22Rv1 (cell line): Measurements from ENCODE around the gene MED7.
"Not testable (repeated sequence)": the region's sequence is repeated elsewhere in the genome, so short reads cannot be mapped to it uniquely, and the experiment has no call there.

Experiments used
- H3K27ac ChIP-seq: fragments of 450-650 bp; 2 replicates; pipeline ENCODE4 v1.5.1; 2017
- ZFX ChIP-seq: fragments of 450-650 bp; IDR thresholded peaks from 2 replicates; pipeline ENCODE4 v1.6.1; 2017; ENCODE audit warnings: antibody characterized with exemption, borderline replicate concordance
- TF ChIP-seq, protein P1 (sequence below): fragments of 450-650 bp; IDR thresholded peaks from 2 replicates; pipeline ENCODE4 v1.5.1; 2017; ENCODE audit warnings: mild to moderate bottlenecking

MED7 gene, protein sequence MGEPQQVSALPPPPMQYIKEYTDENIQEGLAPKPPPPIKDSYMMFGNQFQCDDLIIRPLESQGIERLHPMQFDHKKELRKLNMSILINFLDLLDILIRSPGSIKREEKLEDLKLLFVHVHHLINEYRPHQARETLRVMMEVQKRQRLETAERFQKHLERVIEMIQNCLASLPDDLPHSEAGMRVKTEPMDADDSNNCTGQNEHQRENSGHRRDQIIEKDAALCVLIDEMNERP

DNA sequence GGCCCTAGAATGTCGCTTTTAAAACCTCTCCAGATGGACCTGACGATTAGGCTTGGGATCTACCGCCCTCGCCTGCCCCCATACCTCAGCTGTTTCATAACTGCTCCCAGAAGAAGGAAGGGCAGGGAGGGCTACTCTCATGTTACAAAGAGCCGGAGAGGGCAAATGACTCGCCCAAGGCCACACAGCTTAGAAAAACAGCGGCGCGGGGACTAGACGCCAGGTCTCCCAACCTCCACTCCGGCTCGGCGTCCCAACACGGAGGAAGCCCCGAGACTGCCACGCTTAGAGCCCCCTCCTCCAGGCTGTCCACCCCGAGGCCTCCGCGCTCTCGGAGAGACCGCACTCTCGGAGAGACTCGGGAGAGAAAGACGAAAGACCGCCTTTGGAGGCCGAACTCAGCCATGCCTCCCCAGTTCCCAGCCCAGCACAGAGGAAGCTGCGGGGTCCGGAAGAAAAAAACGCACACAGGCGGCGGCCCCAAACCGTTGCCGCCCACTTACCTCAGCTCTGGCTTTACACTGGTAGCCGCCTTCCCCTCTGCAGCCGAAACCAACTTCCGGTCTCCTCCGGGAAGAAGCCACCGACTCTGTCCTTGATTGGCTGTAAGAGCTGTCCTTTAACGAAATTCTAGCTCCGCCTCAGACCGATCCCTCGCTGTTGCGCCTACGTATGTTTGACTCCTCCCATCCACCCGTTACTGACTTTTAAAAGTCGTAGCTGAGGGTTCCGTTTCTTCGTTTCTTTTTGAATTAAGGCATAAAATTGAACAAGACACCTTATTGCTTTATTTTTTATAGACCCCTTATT lies at the start of gene MED7:
TSS of gene MED7 (minus strand) at position 549 of the 810 bp plus-strand sequence. CDS start 3,434 bp downstream, outside the sequence.
- no peak for TF ChIP-seq ZFX
- TF ChIP-seq, protein P1, sequence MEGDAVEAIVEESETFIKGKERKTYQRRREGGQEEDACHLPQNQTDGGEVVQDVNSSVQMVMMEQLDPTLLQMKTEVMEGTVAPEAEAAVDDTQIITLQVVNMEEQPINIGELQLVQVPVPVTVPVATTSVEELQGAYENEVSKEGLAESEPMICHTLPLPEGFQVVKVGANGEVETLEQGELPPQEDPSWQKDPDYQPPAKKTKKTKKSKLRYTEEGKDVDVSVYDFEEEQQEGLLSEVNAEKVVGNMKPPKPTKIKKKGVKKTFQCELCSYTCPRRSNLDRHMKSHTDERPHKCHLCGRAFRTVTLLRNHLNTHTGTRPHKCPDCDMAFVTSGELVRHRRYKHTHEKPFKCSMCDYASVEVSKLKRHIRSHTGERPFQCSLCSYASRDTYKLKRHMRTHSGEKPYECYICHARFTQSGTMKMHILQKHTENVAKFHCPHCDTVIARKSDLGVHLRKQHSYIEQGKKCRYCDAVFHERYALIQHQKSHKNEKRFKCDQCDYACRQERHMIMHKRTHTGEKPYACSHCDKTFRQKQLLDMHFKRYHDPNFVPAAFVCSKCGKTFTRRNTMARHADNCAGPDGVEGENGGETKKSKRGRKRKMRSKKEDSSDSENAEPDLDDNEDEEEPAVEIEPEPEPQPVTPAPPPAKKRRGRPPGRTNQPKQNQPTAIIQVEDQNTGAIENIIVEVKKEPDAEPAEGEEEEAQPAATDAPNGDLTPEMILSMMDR: no peak
- H3K27ac ChIP-seq: peak within 1 kb of the TSS; percentile 77

DNA sequence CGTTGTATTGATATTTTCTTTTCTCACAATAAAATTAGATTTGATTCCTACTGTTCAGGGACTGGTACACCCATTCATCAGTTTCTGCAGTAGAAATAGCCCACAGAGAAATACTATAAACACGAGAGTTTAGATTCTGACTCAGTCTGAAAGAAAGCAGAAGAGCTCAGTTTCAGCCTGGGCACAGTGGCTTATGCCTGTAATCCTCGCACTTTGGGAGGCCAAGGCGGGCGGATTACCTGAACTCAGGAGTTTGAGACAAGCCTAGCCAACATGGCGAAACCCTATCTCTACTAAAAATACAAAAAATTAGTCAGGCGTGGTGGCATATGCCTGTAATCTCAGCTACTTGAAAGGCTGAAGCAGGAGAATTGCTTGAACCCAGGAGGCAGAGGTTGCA lies 46.6 kb upstream of the MED7 start:
- no peak overlapping the region for H3K27ac ChIP-seq
- TF ChIP-seq, protein P1: no peak
- TF ChIP-seq ZFX: no peak

DNA sequence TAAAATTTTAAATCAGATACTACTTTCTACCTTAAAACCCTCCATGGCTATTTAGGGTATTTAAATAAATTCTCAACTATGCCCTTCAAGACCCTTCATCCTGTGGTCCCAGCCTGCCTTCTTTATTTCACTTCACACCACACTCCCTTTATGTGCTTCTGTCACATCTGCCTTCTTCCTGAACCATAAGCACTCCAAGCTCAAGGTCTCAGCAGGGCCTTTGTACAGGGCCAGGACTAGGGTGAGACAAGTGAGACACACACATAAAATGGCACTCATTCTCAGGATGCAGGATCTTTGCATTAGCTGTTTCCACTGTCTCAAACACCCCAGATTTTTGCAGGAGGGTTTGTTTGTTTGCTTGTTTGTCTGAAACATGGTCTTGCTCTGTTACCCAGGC lies 45.6 kb upstream of the MED7 start:
- no peak overlapping the region for H3K27ac ChIP-seq
- TF ChIP-seq, protein P1: no peak
- TF ChIP-seq ZFX: no peak

DNA sequence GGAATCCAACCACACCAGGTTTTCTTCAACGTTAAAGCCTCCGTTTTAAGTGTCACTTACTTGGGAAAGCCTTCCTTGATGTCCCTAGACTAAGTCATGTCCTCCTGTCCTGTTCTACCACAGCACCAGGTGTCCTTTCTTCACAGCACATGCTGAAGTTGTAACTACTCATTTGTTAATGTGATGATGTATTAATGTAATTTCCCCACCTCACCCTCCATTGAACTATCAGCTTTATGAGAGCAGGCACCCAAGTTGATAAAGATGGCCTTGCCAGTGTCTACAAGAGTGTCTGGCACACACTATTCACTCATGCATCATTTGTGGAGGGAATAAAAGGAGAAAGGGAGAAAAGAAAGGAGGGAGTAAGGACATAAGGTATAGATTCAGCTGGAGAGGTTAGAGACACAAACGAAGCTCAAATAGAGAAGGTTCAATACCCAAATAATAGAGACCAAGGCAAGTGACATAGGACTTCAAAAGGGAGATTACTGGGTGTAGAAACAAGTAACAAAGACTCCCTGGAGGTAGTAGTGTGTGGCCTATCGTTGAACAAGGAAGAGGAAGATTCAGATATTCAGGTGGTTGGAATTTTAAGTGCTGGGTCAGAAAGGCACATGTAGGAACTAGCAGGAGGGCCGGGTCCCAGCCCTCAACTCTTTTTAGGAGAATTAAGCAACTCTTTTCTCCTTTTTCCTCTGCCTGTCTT lies 44.5 kb upstream of the MED7 start:
- no peak overlapping the region for H3K27ac ChIP-seq

DNA sequence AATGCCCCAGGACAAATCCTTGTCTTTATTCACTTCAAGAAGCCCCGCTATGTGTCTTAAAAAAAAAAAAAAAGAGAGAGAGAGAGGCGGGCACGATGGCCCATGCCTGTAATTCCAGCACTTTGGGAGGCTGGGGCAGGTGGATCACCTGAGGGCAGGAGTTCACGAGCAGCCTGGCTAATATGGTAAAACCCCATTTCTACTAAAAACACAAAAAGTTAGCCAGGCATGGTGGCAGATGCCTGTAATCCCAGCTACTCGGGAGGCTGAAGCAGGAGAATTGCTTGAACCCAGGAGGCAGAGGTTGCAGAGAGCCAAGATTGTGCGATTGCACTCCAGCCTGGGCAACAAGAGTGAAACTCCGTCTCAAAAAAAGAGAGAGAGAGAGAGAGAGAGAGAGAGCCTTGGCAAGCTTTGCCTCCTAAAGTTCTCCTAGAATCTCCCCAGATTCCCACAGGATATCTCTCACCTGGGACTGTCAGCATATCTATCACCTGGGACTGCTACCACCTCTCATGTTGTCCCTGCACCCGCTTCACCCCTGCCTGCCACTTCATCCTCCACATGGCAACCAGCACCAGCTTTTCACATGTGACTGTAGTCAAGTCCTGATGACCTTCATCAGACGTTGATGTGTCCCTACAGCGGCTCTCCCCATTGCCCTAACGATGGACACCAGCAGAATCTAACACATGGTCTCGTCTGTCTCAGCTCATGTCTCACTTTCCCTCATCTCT lies 43.8 kb upstream of the MED7 start:
- H3K27ac ChIP-seq: no peak overlapping the region
- TF ChIP-seq, protein P1: no peak
- no peak for TF ChIP-seq ZFX

More for the DNA sequence above, 44.5 kb upstream of the MED7 start:
- TF ChIP-seq ZFX: no peak
- TF ChIP-seq, protein P1: no peak

DNA sequence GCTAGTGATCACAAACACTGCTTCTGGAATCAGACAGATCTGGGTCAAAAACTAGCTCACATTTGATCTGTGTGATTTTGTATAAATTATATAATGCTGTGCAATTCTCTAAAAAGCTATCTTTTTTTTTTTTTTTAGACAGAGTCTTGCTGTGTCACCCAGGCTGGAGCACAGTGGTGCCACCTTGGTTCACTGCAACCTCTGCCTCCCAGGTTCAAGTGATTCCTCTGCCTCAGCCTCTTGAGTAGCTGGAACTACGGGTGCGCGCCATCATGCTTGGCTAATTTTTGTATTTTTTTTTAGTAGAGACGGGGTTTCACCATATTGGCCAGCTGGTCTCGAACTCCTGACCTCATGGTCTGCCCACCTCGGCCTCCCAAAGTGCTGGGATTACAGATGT lies 42.5 kb upstream of the MED7 start:
- H3K27ac ChIP-seq: not testable (repeated sequence)

DNA sequence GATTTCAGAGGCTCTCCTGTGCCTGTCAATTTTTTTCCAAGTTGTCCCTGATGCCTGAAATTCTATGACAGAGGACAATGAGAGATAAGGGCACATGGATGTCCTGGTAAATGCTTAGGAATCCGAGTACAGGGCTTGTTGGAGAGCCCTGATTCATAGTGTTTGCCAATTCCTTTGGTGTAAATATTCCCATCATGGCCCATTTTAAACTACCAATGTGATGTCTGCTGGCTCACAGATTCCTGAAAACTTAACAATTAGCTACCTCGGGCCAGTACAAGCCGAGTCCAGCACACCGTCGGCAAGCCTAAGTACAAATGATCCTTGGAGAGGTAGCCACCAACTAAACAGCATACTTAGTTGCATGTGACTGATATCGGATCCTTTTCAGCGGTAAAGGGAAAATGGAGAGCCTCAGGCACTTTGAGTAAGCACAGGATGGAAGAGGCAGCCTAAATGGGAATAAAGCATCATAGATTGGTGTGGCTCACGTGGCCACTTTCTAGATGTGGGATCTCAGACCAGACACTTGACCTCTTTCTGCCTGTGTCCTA lies 41.5 kb upstream of the MED7 start:
- TF ChIP-seq, protein P1: no peak
- TF ChIP-seq ZFX: no peak
- no peak overlapping the region for H3K27ac ChIP-seq
